ENCODE results near the gene TADA2A.
"Not testable (repeated sequence)": the region's sequence is repeated elsewhere in the genome, so short reads cannot be mapped to it uniquely, and the experiment has no call there.

TADA2A gene

DNA sequence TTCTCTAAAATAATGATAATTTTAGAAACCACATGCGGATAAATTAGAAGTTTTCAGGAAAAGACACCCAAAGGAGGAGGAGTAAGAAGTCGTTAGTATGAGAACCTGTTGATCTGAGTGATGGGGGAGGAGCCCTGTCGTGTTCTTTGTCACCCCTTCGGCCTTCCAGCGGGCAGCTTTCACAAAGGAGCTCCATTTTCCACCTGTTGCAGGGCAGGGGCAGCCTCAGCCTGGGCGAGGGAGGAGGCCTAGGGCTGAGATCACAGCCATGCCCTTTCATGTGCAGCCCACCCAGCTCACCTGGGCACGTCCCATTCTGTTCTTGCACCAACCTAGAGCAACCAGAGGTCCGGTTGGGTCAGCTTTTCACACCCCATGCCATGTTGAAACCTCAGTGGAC is 88.3 kb downstream of the TADA2A start:
- no peaks in the 10 kb centered on the region for H3K9me3 ChIP-seq (ENCODE audit: low read depth, low read length)
- no peak for DNase-seq (ENCODE audit: low read depth, low spot score)
- H3K27ac ChIP-seq: 0 out of 2 replicates have a peak overlapping the region, but pooled peaks have one; percentile 25
- H3K4me3 ChIP-seq: no peak overlapping the region
- no peak for TF ChIP-seq POLR2AphosphoS5 (IDR thresholded peaks at IDR 0.05; ENCODE audit: borderline replicate concordance, low read depth, low read length)
- no peak for TF ChIP-seq FOXP2 (optimal IDR thresholded peaks at IDR 0.05; ENCODE audit: control extremely low read depth, extremely low read length, insufficient read depth)
- H3K36me3 ChIP-seq (ENCODE audit: insufficient read depth, low read length): no peaks in the 10 kb centered on the region
- no peak overlapping the region for H3K9ac ChIP-seq (ENCODE audit: insufficient read length)

DNA sequence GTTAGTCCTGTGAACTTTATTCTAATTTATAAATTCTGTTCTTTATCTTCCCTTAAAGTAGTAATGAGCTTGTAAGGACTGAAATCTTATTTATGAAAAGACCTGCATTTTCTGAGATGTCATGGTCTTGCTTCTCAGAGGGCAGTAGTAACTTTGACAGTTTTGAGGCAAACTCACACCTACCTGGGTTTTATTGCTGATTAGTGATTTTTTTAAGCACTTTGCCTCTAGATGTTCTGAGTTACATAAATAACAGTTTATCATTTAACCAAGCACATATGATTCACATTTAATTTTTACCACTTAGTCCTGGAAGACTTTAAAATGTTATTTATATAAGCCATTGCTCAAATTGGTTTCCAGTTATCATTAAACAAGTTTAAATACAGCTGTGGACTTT is 93.7 kb downstream of the TADA2A start:
- Histone ChIP-seq H3K27ac (no peak overlapping the region), H3K4me3 (no peak overlapping the region), H3K9me3 (ENCODE audit: low read depth, low read length) (no peaks in the 10 kb centered on the region), H3K36me3 (ENCODE audit: insufficient read depth, low read length) (no peaks in the 10 kb centered on the region), H3K9ac (ENCODE audit: insufficient read length) (no peak overlapping the region)
- TF ChIP-seq POLR2AphosphoS5 (IDR thresholded peaks at IDR 0.05; ENCODE audit: borderline replicate concordance, low read depth, low read length): no peak
- no peak for TF ChIP-seq FOXP2 (optimal IDR thresholded peaks at IDR 0.05; ENCODE audit: control extremely low read depth, extremely low read length, insufficient read depth)
- TF ChIP-seq EZH2 (IDR thresholded peaks at IDR 0.05): no peak
- DNase-seq (ENCODE audit: low read depth, low spot score): no peak

- Histone ChIP-seq H3K36me3 (ENCODE audit: insufficient read depth, low read length) (no peaks in the 10 kb centered on the region), H3K27ac (no peak overlapping the region), H3K9ac (ENCODE audit: insufficient read length) (no peak overlapping the region), H3K9me3 (ENCODE audit: low read depth, low read length) (no peaks in the 10 kb centered on the region), H3K4me3 (no peak overlapping the region)
- no peak for TF ChIP-seq POLR2AphosphoS5 (IDR thresholded peaks at IDR 0.05; ENCODE audit: borderline replicate concordance, low read depth, low read length)
- no peak for TF ChIP-seq EZH2 (IDR thresholded peaks at IDR 0.05)
- TF ChIP-seq FOXP2 (optimal IDR thresholded peaks at IDR 0.05; ENCODE audit: control extremely low read depth, extremely low read length, insufficient read depth): no peak
- no peak for DNase-seq (ENCODE audit: low read depth, low spot score)
Measured at GRCh38 chr17:37502009-37502936, 95.6 kb downstream of the TADA2A start.

DNA sequence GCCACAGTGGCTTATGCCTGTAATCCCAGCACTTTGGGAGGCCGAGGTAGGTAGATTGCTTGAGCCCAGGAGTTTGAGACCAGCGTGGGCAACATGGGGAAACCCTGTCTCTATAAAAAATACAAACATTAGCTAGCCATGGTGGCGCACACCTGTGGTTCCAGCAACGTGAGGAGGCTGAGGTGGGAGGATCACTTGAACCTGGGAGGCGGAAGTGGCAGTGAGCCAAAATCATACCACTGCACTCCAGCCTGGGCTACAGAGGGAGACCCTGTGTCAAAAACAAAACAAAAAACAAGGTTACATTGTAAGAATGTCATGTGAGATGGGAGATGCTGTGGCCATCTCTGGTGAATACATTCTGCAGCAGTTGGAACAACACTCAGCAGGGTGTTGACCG is 96.5 kb downstream of the TADA2A start:
- DNase-seq (ENCODE audit: low read depth, low spot score): no peak
- Histone ChIP-seq H3K27ac (no peak overlapping the region), H3K9me3 (ENCODE audit: low read depth, low read length) (no peaks in the 10 kb centered on the region), H3K9ac (ENCODE audit: insufficient read length) (no peak overlapping the region), H3K36me3 (ENCODE audit: insufficient read depth, low read length) (no peaks in the 10 kb centered on the region), H3K4me3 (no peak overlapping the region)
- TF ChIP-seq EZH2 (IDR thresholded peaks at IDR 0.05) (no peak), FOXP2 (optimal IDR thresholded peaks at IDR 0.05; ENCODE audit: control extremely low read depth, extremely low read length, insufficient read depth) (no peak), POLR2AphosphoS5 (IDR thresholded peaks at IDR 0.05; ENCODE audit: borderline replicate concordance, low read depth, low read length) (no peak)

GRCh38 chr17:37505333-37505732 is 98.6 kb downstream of the TADA2A start:
- Histone ChIP-seq H3K4me3 (no peak overlapping the region), H3K9me3 (ENCODE audit: low read depth, low read length) (no peaks in the 10 kb centered on the region), H3K9ac (ENCODE audit: insufficient read length) (no peak overlapping the region), H3K36me3 (ENCODE audit: insufficient read depth, low read length) (no peaks in the 10 kb centered on the region; the same call in 1 of the 2 replicates), H3K27ac (no peak overlapping the region)
- TF ChIP-seq POLR2AphosphoS5 (IDR thresholded peaks at IDR 0.05; ENCODE audit: borderline replicate concordance, low read depth, low read length) (no peak), EZH2 (IDR thresholded peaks at IDR 0.05) (no peak), FOXP2 (optimal IDR thresholded peaks at IDR 0.05; ENCODE audit: control extremely low read depth, extremely low read length, insufficient read depth) (no peak)
- no peak for DNase-seq (ENCODE audit: low read depth, low spot score)

DNA sequence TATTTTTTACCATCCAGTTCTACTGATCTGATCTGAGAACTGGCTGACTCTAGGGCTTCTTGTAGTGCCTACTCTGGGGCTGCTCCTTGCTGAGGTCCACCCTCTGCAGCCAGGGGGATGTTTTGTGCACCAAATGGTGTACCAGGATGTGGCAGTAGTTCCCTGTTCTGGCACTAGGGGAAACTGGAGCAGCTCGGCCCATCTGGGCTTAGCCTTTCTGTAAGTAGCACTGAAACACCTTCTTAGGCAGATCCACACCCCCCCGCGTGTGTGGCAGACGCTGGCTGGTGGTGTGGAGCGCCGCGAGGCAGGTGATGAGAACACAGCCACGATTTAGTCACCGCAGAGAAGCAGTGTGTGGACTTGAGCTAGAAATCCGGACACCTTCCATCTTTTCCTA is 100.0 kb downstream of the TADA2A start:
- H3K27ac ChIP-seq: no peak overlapping the region
- DNase-seq (ENCODE audit: low read depth, low spot score): no peak
- H3K4me3 ChIP-seq: no peak overlapping the region
- TF ChIP-seq POLR2AphosphoS5 (IDR thresholded peaks at IDR 0.05; ENCODE audit: borderline replicate concordance, low read depth, low read length): no peak
- no peak for TF ChIP-seq FOXP2 (optimal IDR thresholded peaks at IDR 0.05; ENCODE audit: control extremely low read depth, extremely low read length, insufficient read depth)
- no peak for TF ChIP-seq EZH2 (IDR thresholded peaks at IDR 0.05)
- H3K36me3 ChIP-seq (ENCODE audit: insufficient read depth, low read length): no peaks in the 10 kb centered on the region; the same call in 1 of the 2 replicates
- H3K9me3 ChIP-seq (ENCODE audit: low read depth, low read length): no peaks in the 10 kb centered on the region
- H3K9ac ChIP-seq (ENCODE audit: insufficient read length): no peak overlapping the region

GRCh38 chr17:37507111-37507510 is 100.4 kb downstream of the TADA2A start:
- no peak overlapping the region for H3K4me3 ChIP-seq
- no peak for TF ChIP-seq EZH2 (IDR thresholded peaks at IDR 0.05)
- no peak for TF ChIP-seq POLR2AphosphoS5 (IDR thresholded peaks at IDR 0.05; ENCODE audit: borderline replicate concordance, low read depth, low read length)
- no peak for TF ChIP-seq FOXP2 (optimal IDR thresholded peaks at IDR 0.05; ENCODE audit: control extremely low read depth, extremely low read length, insufficient read depth)
- no peak overlapping the region for H3K27ac ChIP-seq
- no peak for DNase-seq (ENCODE audit: low read depth, low spot score)
- H3K9me3 ChIP-seq (ENCODE audit: low read depth, low read length): no peaks in the 10 kb centered on the region
- peaks cover 2% of the 10 kb centered on the region; the same call in 1 of the 2 replicates for H3K36me3 ChIP-seq (ENCODE audit: insufficient read depth, low read length)
- H3K9ac ChIP-seq (ENCODE audit: insufficient read length): no peak overlapping the region

GRCh38 chr17:37510056-37510455 is 103.4 kb downstream of the TADA2A start:
- no peak for DNase-seq (ENCODE audit: low read depth, low spot score)
- no peaks in the 10 kb centered on the region for H3K9me3 ChIP-seq (ENCODE audit: low read depth, low read length)
- no peak for TF ChIP-seq EZH2 (IDR thresholded peaks at IDR 0.05)
- H3K36me3 ChIP-seq (ENCODE audit: insufficient read depth, low read length): peaks cover 22% of the 10 kb centered on the region; the same call in 1 of the 2 replicates
- H3K4me3 ChIP-seq: no peak overlapping the region
- no peak overlapping the region for H3K9ac ChIP-seq (ENCODE audit: insufficient read length)
- H3K27ac ChIP-seq: no peak overlapping the region

GRCh38 chr17:37511642-37512041 is 105.0 kb downstream of the TADA2A start:
- not testable (repeated sequence) for H3K4me3 ChIP-seq; DNase-seq (ENCODE audit: low read depth, low spot score); H3K9ac ChIP-seq (ENCODE audit: insufficient read length); H3K9me3 ChIP-seq (ENCODE audit: low read depth, low read length); H3K27ac ChIP-seq
- peaks cover 25% of the 10 kb centered on the region; the same call in 1 of the 2 replicates for H3K36me3 ChIP-seq (ENCODE audit: insufficient read depth, low read length)
